H9 (cell line): ENCODE results near the gene INMT. TPM values are rescaled to one million over a fixed set of nuclear protein-coding genes. Genes with fewer than 3 reads are reported as not detected.

Source experiments
- DNase-seq: peaks from one replicate; pipeline ENCODE4 v3.0.0-alpha.2; 2017
- H2AFZ ChIP-seq: one replicate; pipeline ENCODE4 v1.6.1; 2013; ENCODE audit warnings: mild to moderate bottlenecking, low read length, control low read depth, moderate library complexity
- H2AK5ac ChIP-seq: 2 replicates; pipeline ENCODE4 v1.6.1; 2013; ENCODE audit warnings: low read length, control low read depth, mixed read lengths; ENCODE audit not compliant: insufficient read length
- H2BK120ac ChIP-seq: one replicate; pipeline ENCODE4 v1.6.1; 2013; ENCODE audit warnings: low read depth, mild to moderate bottlenecking, low read length, control low read depth, inconsistent platforms; ENCODE audit not compliant: poor library complexity, severe bottlenecking
- H2BK12ac ChIP-seq: 2 replicates; pipeline ENCODE4 v1.6.1; 2013; ENCODE audit warnings: low read length, control low read depth, mixed read lengths, low read depth; ENCODE audit not compliant: insufficient read length
- H2BK15ac ChIP-seq: 2 replicates; pipeline ENCODE4 v1.6.1; 2013; ENCODE audit warnings: low read depth, low read length, control low read depth
- H2BK20ac ChIP-seq: one replicate; pipeline ENCODE4 v1.6.1; 2013; ENCODE audit warnings: low read depth, mild to moderate bottlenecking, low read length, control low read depth, inconsistent platforms; ENCODE audit not compliant: poor library complexity, severe bottlenecking
- H2BK5ac ChIP-seq: 2 replicates; pipeline ENCODE4 v1.6.1; 2013; ENCODE audit warnings: low read length, control low read depth, mixed read lengths; ENCODE audit not compliant: insufficient read length
- H3K14ac ChIP-seq: 2 replicates; pipeline ENCODE4 v1.6.1; 2013; ENCODE audit warnings: low read length, control low read depth; ENCODE audit not compliant: insufficient read depth
- H3K18ac ChIP-seq: 2 replicates; pipeline ENCODE4 v1.6.1; 2013; ENCODE audit warnings: low read depth, mild to moderate bottlenecking, mixed read lengths, low read length, control low read depth; ENCODE audit not compliant: insufficient read length
- H3K23ac ChIP-seq: 2 replicates; pipeline ENCODE4 v1.6.1; 2013; ENCODE audit warnings: low read length, control low read depth, mixed read lengths, low read depth; ENCODE audit not compliant: insufficient read length
- H3K23me2 ChIP-seq: 2 replicates; pipeline ENCODE4 v1.6.1; 2013; ENCODE audit warnings: low read depth, mild to moderate bottlenecking, mixed read lengths, low read length, control low read depth; ENCODE audit not compliant: insufficient read length, poor library complexity, severe bottlenecking
- H3K27ac ChIP-seq: 2 replicates; pipeline ENCODE4 v1.5.1; 2013; ENCODE audit warnings: low read length, control low read depth, mixed read lengths, low read depth; ENCODE audit not compliant: insufficient read length
- H3K27me3 ChIP-seq: 2 replicates; pipeline ENCODE4 v1.6.1; 2013; ENCODE audit warnings: low read length, control low read depth, inconsistent platforms; ENCODE audit not compliant: insufficient read depth
- H3K4ac ChIP-seq: 2 replicates; pipeline ENCODE4 v1.6.1; 2013; ENCODE audit warnings: low read depth, mild to moderate bottlenecking, control low read depth, inconsistent platforms, low read length, moderate library complexity
- H3K4me1 ChIP-seq: 2 replicates; pipeline ENCODE4 v1.6.1; 2013; ENCODE audit warnings: low read length, control low read depth, inconsistent platforms; ENCODE audit not compliant: insufficient read depth
- H3K4me2 ChIP-seq: 2 replicates; pipeline ENCODE4 v1.6.1; 2013; ENCODE audit warnings: low read length, control low read depth, mixed read lengths; ENCODE audit not compliant: insufficient read length, insufficient read depth
- H3K56ac ChIP-seq: 2 replicates; pipeline ENCODE4 v1.6.1; 2013; ENCODE audit warnings: low read depth, mild to moderate bottlenecking, mixed read lengths, low read length, control low read depth; ENCODE audit not compliant: insufficient read length
- H3K79me1 ChIP-seq: 2 replicates; pipeline ENCODE4 v1.6.1; 2013; ENCODE audit warnings: low read depth, mild to moderate bottlenecking, moderate library complexity, low read length, control low read depth, inconsistent platforms; ENCODE audit not compliant: insufficient read depth, poor library complexity, severe bottlenecking
- H3K79me2 ChIP-seq: 2 replicates; pipeline ENCODE4 v1.6.1; 2013; ENCODE audit warnings: low read length, control low read depth, inconsistent platforms; ENCODE audit not compliant: insufficient read depth
- H3K9ac ChIP-seq: 2 replicates; pipeline ENCODE4 v1.6.1; 2013; ENCODE audit warnings: low read length, control low read depth, mixed read lengths; ENCODE audit not compliant: insufficient read length; ENCODE audit errors: extremely low read depth
- H3K9me3 ChIP-seq: one replicate; pipeline ENCODE4 v1.6.1; 2013; ENCODE audit warnings: low read depth, low read length, inconsistent platforms; ENCODE audit not compliant: control insufficient read depth
- H3T11ph ChIP-seq: one replicate; pipeline ENCODE4 v1.6.1; 2013; ENCODE audit warnings: mild to moderate bottlenecking, low read length, control low read depth, inconsistent platforms
- H4K20me1 ChIP-seq: one replicate; pipeline ENCODE4 v1.6.1; 2013; ENCODE audit not compliant: control insufficient read depth, insufficient read length, insufficient read depth
- H4K5ac ChIP-seq: 2 replicates; pipeline ENCODE4 v1.6.1; 2013; ENCODE audit warnings: low read depth, mild to moderate bottlenecking, mixed read lengths, low read length, control low read depth; ENCODE audit not compliant: insufficient read length
- H4K8ac ChIP-seq: replicated peaks from 2 replicates; pipeline ENCODE4 v1.6.1; 2013; ENCODE audit warnings: low read length, control low read depth, mixed read lengths, low read depth; ENCODE audit not compliant: insufficient read length
- H4K91ac ChIP-seq: 2 replicates; pipeline ENCODE4 v1.6.1; 2013; ENCODE audit warnings: low read depth, mild to moderate bottlenecking, moderate library complexity, mixed read lengths, low read length, control low read depth; ENCODE audit not compliant: insufficient read length
- H3K27ac Mint-ChIP-seq, 3 experiments: 2 replicates in 2 of 3; 3 replicates in 1 of 3; pipeline ENCODE4 v1.8.0; 2020 to 2021; ENCODE audit warnings: mixed read lengths in 3 of 3, mild to moderate bottlenecking in 1 of 3, moderate library complexity in 1 of 3
- H3K27me3 Mint-ChIP-seq: 2 replicates; pipeline ENCODE4 v1.8.0; 2021; ENCODE audit warnings: low read depth, mild to moderate bottlenecking, moderate library complexity, mixed read lengths
- H3K36me3 Mint-ChIP-seq, 3 experiments: 2 replicates in 2 of 3; 3 replicates in 1 of 3; pipeline ENCODE4 v1.8.0; 2020 to 2021; ENCODE audit warnings: low read depth in 3 of 3, mixed read lengths in 3 of 3; ENCODE audit not compliant: insufficient read depth in 1 of 3
- H3K4me1 Mint-ChIP-seq, 2 experiments: 2 replicates each; pipeline ENCODE4 v1.8.0; 2020; ENCODE audit warnings: mixed read lengths in 2 of 2
- H3K4me3 Mint-ChIP-seq, 2 experiments: 2 replicates in 1 of 2; 3 replicates in 1 of 2; pipeline ENCODE4 v1.8.0; 2020 to 2021; ENCODE audit warnings: mild to moderate bottlenecking in 2 of 2, mixed read lengths in 2 of 2, moderate library complexity in 1 of 2
- H3K9me3 Mint-ChIP-seq, 2 experiments: 2 replicates in 1 of 2; 3 replicates in 1 of 2; pipeline ENCODE4 v1.8.0; 2020; ENCODE audit warnings: mild to moderate bottlenecking in 2 of 2, mixed read lengths in 2 of 2, moderate library complexity in 1 of 2
- WGBS: extraction: QIAGEN DNeasy Blood & Tissue Kit; methylation state at CpG from one replicate; pipeline ENCODE4 v1.1.7; 2013; ENCODE audit warnings: missing lambda C conversion rate, low lambda C conversion rate, mixed read lengths; ENCODE audit not compliant: insufficient read length; ENCODE audit errors: extremely low coverage; 5-methylcytosine and 5-hydroxymethylcytosine counted together
- total RNA-seq: library from RNA; stranded (reverse); gene quantifications from 2 replicates; pipeline ENCODE4 v1.2.1, GENCODE V29; 2021
- TF ChIP-seq, protein P1 (sequence below): fragments of 200-600 bp; sonication (generic); conservative IDR thresholded peaks from 3 replicates; pipeline ENCODE4 v1.8.0; 2021; ENCODE audit warnings: antibody characterized with exemption, mild to moderate bottlenecking

Gene INMT
- total RNA-seq, 1 experiment from 2014 or later: 0.70 TPM

DNA sequence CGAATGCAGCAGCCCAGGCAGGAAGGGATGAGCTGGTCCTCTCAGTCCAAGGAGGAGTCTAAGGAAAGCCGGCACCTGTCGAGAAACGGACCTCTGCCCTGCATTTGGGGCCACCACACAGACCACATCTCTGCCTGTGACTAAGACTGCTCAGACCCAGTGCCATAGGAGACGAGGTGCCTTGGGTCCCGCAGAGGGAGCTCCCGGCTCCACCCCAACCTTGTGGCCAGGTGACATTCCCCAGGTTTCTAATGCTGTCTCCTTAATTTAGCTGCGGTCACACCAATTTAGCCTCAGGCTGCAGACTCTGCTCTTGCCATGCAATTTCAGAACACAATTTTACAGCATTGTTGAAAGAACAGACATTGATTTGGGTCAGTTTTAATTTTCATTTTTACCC, 46.9 kb upstream of the INMT start:
- H2AK5ac ChIP-seq: no peak overlapping the region
- no peaks in the 10 kb centered on the region for H3K9me3 ChIP-seq
- no peak overlapping the region for H2BK15ac ChIP-seq
- H3K27ac ChIP-seq: no peak overlapping the region
- H3K27me3 Mint-ChIP-seq: peaks cover 11% of the 10 kb centered on the region
- no peak for DNase-seq
- no peak overlapping the region for H3K14ac ChIP-seq
- H3K36me3 Mint-ChIP-seq: no peaks in the 10 kb centered on the region
- no peak overlapping the region for H4K5ac ChIP-seq
- no peaks in the 10 kb centered on the region for H4K20me1 ChIP-seq
- no peak overlapping the region for H2BK20ac ChIP-seq
- TF ChIP-seq, protein P1, sequence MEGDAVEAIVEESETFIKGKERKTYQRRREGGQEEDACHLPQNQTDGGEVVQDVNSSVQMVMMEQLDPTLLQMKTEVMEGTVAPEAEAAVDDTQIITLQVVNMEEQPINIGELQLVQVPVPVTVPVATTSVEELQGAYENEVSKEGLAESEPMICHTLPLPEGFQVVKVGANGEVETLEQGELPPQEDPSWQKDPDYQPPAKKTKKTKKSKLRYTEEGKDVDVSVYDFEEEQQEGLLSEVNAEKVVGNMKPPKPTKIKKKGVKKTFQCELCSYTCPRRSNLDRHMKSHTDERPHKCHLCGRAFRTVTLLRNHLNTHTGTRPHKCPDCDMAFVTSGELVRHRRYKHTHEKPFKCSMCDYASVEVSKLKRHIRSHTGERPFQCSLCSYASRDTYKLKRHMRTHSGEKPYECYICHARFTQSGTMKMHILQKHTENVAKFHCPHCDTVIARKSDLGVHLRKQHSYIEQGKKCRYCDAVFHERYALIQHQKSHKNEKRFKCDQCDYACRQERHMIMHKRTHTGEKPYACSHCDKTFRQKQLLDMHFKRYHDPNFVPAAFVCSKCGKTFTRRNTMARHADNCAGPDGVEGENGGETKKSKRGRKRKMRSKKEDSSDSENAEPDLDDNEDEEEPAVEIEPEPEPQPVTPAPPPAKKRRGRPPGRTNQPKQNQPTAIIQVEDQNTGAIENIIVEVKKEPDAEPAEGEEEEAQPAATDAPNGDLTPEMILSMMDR: no peak
- H2BK12ac ChIP-seq: no peak overlapping the region
- no peaks in the 10 kb centered on the region; the same call in 1 of the 2 replicates for H3K4me1 ChIP-seq
- no peak overlapping the region for H2BK120ac ChIP-seq
- H4K8ac ChIP-seq: no peak overlapping the region
- no peak overlapping the region for H3K23ac ChIP-seq
- no peak overlapping the region for H2BK5ac ChIP-seq
- no peak overlapping the region for H2AFZ ChIP-seq
- H3K27ac Mint-ChIP-seq: no peak overlapping the region
- H3K79me2 ChIP-seq: no peaks in the 10 kb centered on the region
- no peaks in the 10 kb centered on the region; a peak in 1 of 5 replicates for H3K9me3 Mint-ChIP-seq
- H3K4ac ChIP-seq: no peak overlapping the region
- no peak overlapping the region for H3K4me3 Mint-ChIP-seq
- H3K9ac ChIP-seq: no peak overlapping the region
- no peaks in the 10 kb centered on the region for H3K23me2 ChIP-seq
- H3K4me1 Mint-ChIP-seq: peaks cover 32 to 34% of the 10 kb centered on the region in 2 experiments
- H3T11ph ChIP-seq: no peak overlapping the region
- H3K4me2 ChIP-seq: no peak overlapping the region
- WGBS: no CpG with 5 or more reads among the region's 8 CpGs
- no peak overlapping the region for H4K91ac ChIP-seq
- H3K79me1 ChIP-seq: no peaks in the 10 kb centered on the region
- no peaks in the 10 kb centered on the region for H3K27me3 ChIP-seq
- no peak overlapping the region for H3K56ac ChIP-seq
- H3K18ac ChIP-seq: no peak overlapping the region
